ENCODE results near the gene DAB2.

- TF ChIP-seq CTCF (conservative IDR thresholded peaks at IDR 0.05; ENCODE audit: low read depth, low read length) (no peak), EZH2 (IDR thresholded peaks at IDR 0.05; ENCODE audit: borderline replicate concordance, low read depth, low read length, poor library complexity, severe bottlenecking) (no peak)
Observed at GRCh38 chr5:39337252-39337915, 87.4 kb downstream of the DAB2 start.
